K562 (cell line): ENCODE measurements around the gene GDAP1L1. TPM values are rescaled to one million over a fixed set of nuclear protein-coding genes. Genes with fewer than 3 reads are reported as not detected.

Source experiments
- ATAC-seq: fragments of 200-7000 bp; cut with Tn5 transposase; 3 replicates; pipeline ENCODE4 v1.9.1; 2020; ENCODE audit warnings: moderate library complexity
- BruUV-seq: library from RNA; stranded (reverse); fragments of 400-500 nt; replicated peaks from 2 replicates; lab custom pipeline; 2021; lab: Mats Ljungman, UMichigan
- CTCF ChIA-PET: fragments of 300-600 bp; formaldehyde crosslinking; extraction: SDS; loops from one replicate; lab custom pipeline; 2021; ENCODE audit warnings: low intra/inter-chr PET ratio; lab: Yijun Ruan, JAX
- POLR2A ChIA-PET: fragments of 300-600, 350-650 bp; sonication (Branson Sonifier 250); formaldehyde crosslinking; extraction: SDS; loops from one replicate; lab custom pipeline; 2021; ENCODE audit warnings: antibody characterized with exemption, inconsistent platforms; lab: Yijun Ruan, JAX
- DNase-seq, 4 experiments: peaks; one replicate each; pipeline versions ENCODE4 v3.0.0 to v3.0.0-alpha.2; 2011 to 2018; ENCODE audit warnings: low spot score in 3 of 4, mixed read lengths in 3 of 4; ENCODE audit errors: extremely low read depth in 1 of 4
- FAIRE-seq: peaks from 2 replicates; lab custom pipeline; 2011; peaks lifted over from hg19 to GRCh38; lab: Jason Lieb, UNC
- H2AFZ ChIP-seq: 2 replicates; pipeline ENCODE4 v1.6.0; 2011; ENCODE audit warnings: low read depth, low read length, control low read depth, inconsistent platforms
- H3K27ac ChIP-seq: fragments of 200-600 bp; 3 replicates; pipeline ENCODE4 v1.8.0; 2011; ENCODE audit warnings: low read depth, mild to moderate bottlenecking, control low read depth, inconsistent platforms, low read length, moderate library complexity, mixed read lengths; ENCODE audit errors: extremely low read depth
- H3K27me3 ChIP-seq, 2 experiments: fragments of 300-600 bp in 1 of 2; 2 replicates in 1 of 2; 3 replicates in 1 of 2; pipeline versions ENCODE4 v1.6.0 to v1.8.0; 2011; ENCODE audit warnings: inconsistent platforms in 2 of 2, low read length in 2 of 2, mild to moderate bottlenecking in 1 of 2, mixed read lengths in 1 of 2, moderate library complexity in 1 of 2; ENCODE audit not compliant: control insufficient read depth in 2 of 2, insufficient read depth in 2 of 2
- H3K36me3 ChIP-seq: fragments of 300-600 bp; 3 replicates; pipeline ENCODE4 v1.8.0; 2011; ENCODE audit warnings: mild to moderate bottlenecking, low read length, inconsistent platforms; ENCODE audit not compliant: control insufficient read depth, insufficient read depth
- H3K4me1 ChIP-seq, 2 experiments: fragments of 200-600 bp in 1 of 2; replicated peaks in 1 of 2; 2 replicates in 1 of 2; 3 replicates in 1 of 2; pipeline versions ENCODE4 v1.5.1 to v1.8.0; 2011; ENCODE audit warnings: inconsistent platforms in 2 of 2, low read length in 2 of 2, mild to moderate bottlenecking in 1 of 2, mixed read lengths in 1 of 2, moderate library complexity in 1 of 2; ENCODE audit not compliant: control insufficient read depth in 2 of 2, insufficient read depth in 2 of 2
- H3K4me2 ChIP-seq: 2 replicates; pipeline ENCODE4 v1.6.1; 2011; ENCODE audit warnings: low read length, control low read depth, inconsistent platforms, mixed read lengths; ENCODE audit not compliant: insufficient read depth
- H3K4me3 ChIP-seq: fragments of 200-600 bp; sonication (generic), shearing (Covaris generic); 2 replicates; pipeline ENCODE4 v1.5.1; 2016; ENCODE audit warnings: control low read depth, inconsistent platforms
- H3K79me2 ChIP-seq: fragments of 200-600 bp; 3 replicates; pipeline ENCODE4 v1.8.0; 2011; ENCODE audit warnings: low read length, inconsistent platforms; ENCODE audit not compliant: control insufficient read depth, insufficient read depth
- H3K9ac ChIP-seq, 2 experiments: 2 replicates each; pipeline versions ENCODE4 v1.6.0 to v1.6.1; 2011; ENCODE audit warnings: low read depth in 2 of 2, low read length in 2 of 2, control low read depth in 1 of 2, inconsistent platforms in 1 of 2, mild to moderate bottlenecking in 1 of 2, mixed read lengths in 1 of 2; ENCODE audit not compliant: insufficient read depth in 1 of 2
- H3K9me1 ChIP-seq: one replicate; pipeline ENCODE4 v1.6.0; 2011; ENCODE audit warnings: inconsistent platforms, mild to moderate bottlenecking, low read length, moderate library complexity; ENCODE audit not compliant: control insufficient read depth, insufficient read depth
- H3K9me3 ChIP-seq: replicated peaks from 2 replicates; pipeline ENCODE4 v1.5.1; 2011; ENCODE audit warnings: low read depth, low read length, inconsistent platforms; ENCODE audit not compliant: control insufficient read depth, insufficient read depth
- H4K20me1 ChIP-seq: replicated peaks from 2 replicates; pipeline ENCODE4 v1.6.1; 2011; ENCODE audit warnings: low read length, inconsistent platforms, mixed read lengths; ENCODE audit not compliant: control insufficient read depth, insufficient read depth
- ELF2 ChIP-seq: fragments of 250-450 bp; sonication (Bioruptor Pico); IDR thresholded peaks from 2 replicates; pipeline ENCODE4 v1.5.0; 2021; ENCODE audit warnings: mild to moderate bottlenecking
- HCFC1 ChIP-seq: IDR thresholded peaks from 2 replicates; pipeline ENCODE4 v1.6.1; 2012; ENCODE audit warnings: low read depth, low read length, improper control_type of control experiment
- HOXB6 ChIP-seq: fragments of 250-450 bp; sonication (Bioruptor Pico); IDR thresholded peaks from 2 replicates; pipeline ENCODE4 v1.5.1; 2022; ENCODE audit warnings: mild to moderate bottlenecking, borderline replicate concordance
- MCM3 ChIP-seq: fragments of 450-650 bp; IDR thresholded peaks from 2 replicates; pipeline ENCODE4 v1.6.1; 2016
- MEF2A ChIP-seq: IDR thresholded peaks from 2 replicates; pipeline ENCODE4 v1.6.1; 2011; ENCODE audit warnings: low read depth, mild to moderate bottlenecking, low read length, moderate library complexity; ENCODE audit not compliant: control insufficient read depth
- NFYB ChIP-seq: IDR thresholded peaks from 2 replicates; pipeline ENCODE4 v1.6.1; 2011; ENCODE audit warnings: mild to moderate bottlenecking, moderate library complexity; ENCODE audit not compliant: insufficient read length; ENCODE audit errors: extremely low read depth
- NR2C1 ChIP-seq, 2 experiments: fragments of 450-650 bp; IDR thresholded peaks; 2 replicates each; pipeline ENCODE4 v1.6.1; 2017; ENCODE audit warnings: mild to moderate bottlenecking in 2 of 2, antibody characterized with exemption in 1 of 2, inconsistent platforms in 1 of 2, missing compliant biosample characterization in 1 of 2, missing genetic modification characterization in 1 of 2
- NR2C2 ChIP-seq, 2 experiments: fragments of 200-800 bp in 1 of 2; sonication (Bioruptor generic) in 1 of 2; sonication (generic) in 1 of 2; formaldehyde crosslinking in 1 of 2; IDR thresholded peaks; 2 replicates each; pipeline versions ENCODE4 v1.6.1 to v1.8.0; 2016 to 2022; ENCODE audit warnings: mild to moderate bottlenecking in 1 of 2, missing compliant biosample characterization in 1 of 2, missing genetic modification characterization in 1 of 2, missing genetic modification reagents in 1 of 2
- RBM15 ChIP-seq: fragments of 200-400 bp; formaldehyde crosslinking; IDR thresholded peaks from 2 replicates; pipeline ENCODE4 v1.6.1; 2018; ENCODE audit warnings: mild to moderate bottlenecking, low read length, moderate library complexity; ENCODE audit not compliant: insufficient read depth
- SIX5 ChIP-seq, 2 experiments: IDR thresholded peaks; 2 replicates each; pipeline ENCODE4 v1.6.1; 2011; ENCODE audit warnings: low read length in 2 of 2, borderline replicate concordance in 1 of 2, low read depth in 1 of 2, mild to moderate bottlenecking in 1 of 2, moderate library complexity in 1 of 2; ENCODE audit not compliant: insufficient read depth in 1 of 2
- SPI1 ChIP-seq: IDR thresholded peaks from 2 replicates; pipeline ENCODE4 v1.6.1; 2011; ENCODE audit warnings: low read depth, low read length, control low read depth, borderline replicate concordance
- YY1 ChIP-seq, 3 experiments: IDR thresholded peaks; 2 replicates each; pipeline ENCODE4 v1.6.1; 2011; ENCODE audit warnings: low read length in 2 of 3, mild to moderate bottlenecking in 2 of 3, moderate library complexity in 2 of 3, borderline replicate concordance in 1 of 3, control low read depth in 1 of 3, low read depth in 1 of 3; ENCODE audit not compliant: insufficient read depth in 3 of 3, insufficient replicate concordance in 2 of 3, control insufficient read depth in 1 of 3, insufficient read length in 1 of 3; ENCODE audit errors: extremely low read depth in 1 of 3
- ZKSCAN3 ChIP-seq: fragments of 250-450 bp; sonication (Bioruptor Pico); IDR thresholded peaks from 2 replicates; pipeline ENCODE4 v1.4.0; 2020
- ZNF143 ChIP-seq: sonication (generic); formaldehyde crosslinking; IDR thresholded peaks from 2 replicates; pipeline ENCODE4 v1.9.0; 2022; ENCODE audit warnings: mild to moderate bottlenecking, missing genetic modification reagents
- ZNF75A ChIP-seq: fragments of 450-650 bp; formaldehyde crosslinking; IDR thresholded peaks from 2 replicates; pipeline ENCODE4 v1.4.0; 2020; ENCODE audit warnings: mild to moderate bottlenecking
- WGBS: fragments of 100-300 bp; shearing (Covaris generic); methylation state at CpG from one replicate; pipeline ENCODE4 v1.1.6; 2016; ENCODE audit warnings: low coverage, mixed read lengths; ENCODE audit not compliant: insufficient coverage; ENCODE audit errors: missing lambda C conversion rate; 5-methylcytosine and 5-hydroxymethylcytosine counted together
- in situ Hi-C: fragments of 300-500 bp; cut with MboI; formaldehyde crosslinking; loops from 4 replicates; pipeline ENCODE4 v1.15.0; 2018; ENCODE audit warnings: inconsistent platforms, mixed read lengths
- intact Hi-C: fragments of 100-400 bp; cut with micrococcal nuclease; formaldehyde crosslinking; loops from 2 replicates; pipeline ENCODE4 v1.14.2; 2022
- polyA plus RNA-seq, 8 experiments: library from polyadenylated mRNA; depleted of rRNA in 4 of 8; stranded (reverse) in 5 of 8; unstranded in 3 of 8; fragments of >200 nt; fragmentation: Nextera tagmentation in 2 of 8; fragmentation: Illumina TruSeq in 1 of 8; extraction: Ambion mirVana in 2 of 8; extraction: Trizol in 1 of 8; gene quantifications; 2 replicates each; pipeline versions ENCODE4 v1.2.1 to v1.2.3, GENCODE V29; 2011 to 2014; ENCODE audit warnings: inconsistent platforms in 1 of 8, missing spikeins in 1 of 8
- total RNA-seq, 7 experiments: library from RNA; depleted of rRNA in 6 of 7; stranded (reverse); fragments of >200 nt in 6 of 7; fragmentation: Illumina TruSeq in 2 of 7; extraction: Trizol in 2 of 7; gene quantifications; 2 replicates each; pipeline versions ENCODE4 v1.2.1 to v1.2.3, GENCODE V29; 2011 to 2021; ENCODE audit warnings: low replicate concordance in 1 of 7
- TF ChIP-seq, protein P1 (sequence below): fragments of 250-450 bp; sonication (Bioruptor Pico); IDR thresholded peaks from 2 replicates; pipeline ENCODE4 v1.4.0; 2020

Gene GDAP1L1
- total and polyA plus RNA-seq, 9 of the 15 experiments (the other 6 are each of a cell fraction or from before 2014, with no cell fraction given): 0.06 to 0.40 (median 0.19) TPM; not detected in 5

DNA sequence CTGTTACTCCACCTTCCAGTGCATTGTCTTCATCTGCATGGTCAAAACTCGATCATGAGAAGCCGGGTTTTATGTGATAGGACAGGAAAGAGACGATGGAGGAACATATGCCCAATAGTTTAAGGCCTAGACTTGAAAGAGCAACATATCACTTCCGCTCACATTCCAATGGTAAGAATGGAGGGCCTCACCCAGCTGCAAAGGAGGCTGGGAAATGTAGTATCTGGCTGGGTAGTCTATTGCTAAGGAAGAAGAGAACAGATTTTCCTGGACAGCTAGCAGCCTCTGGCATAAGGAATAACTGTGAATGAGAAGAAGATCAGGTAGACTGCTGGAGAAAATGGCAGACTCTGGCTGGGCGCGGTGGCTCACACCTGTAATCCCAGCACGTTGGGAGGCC, 44.6 kb downstream of the GDAP1L1 start:
- Histone ChIP-seq H3K27ac (no peak overlapping the region), H3K4me1 (no peaks in the 10 kb centered on the region), H3K9me3 (no peaks in the 10 kb centered on the region), H2AFZ (no peak overlapping the region), H3K9me1 (no peaks in the 10 kb centered on the region), H3K79me2 (no peaks in the 10 kb centered on the region), H3K27me3 (peaks cover 2 to 24% of the 10 kb centered on the region in 2 experiments; a peak in 3 of 5 replicates), H3K4me2 (no peak overlapping the region), H4K20me1 (no peaks in the 10 kb centered on the region), H3K4me3 (no peak overlapping the region), H3K36me3 (no peaks in the 10 kb centered on the region), H3K9ac (no peak overlapping the region)
- in situ Hi-C loops (no loop called here), intact Hi-C loops (no loop called here)
- FAIRE-seq (peak; percentile 48), ATAC-seq (peak; percentile 72), DNase-seq (no peak)
- CTCF ChIA-PET: interaction anchor here (0.7 kb wide), 1 partner anchor 386 kb away, joined by 3 read pairs; no protein-coding TSS in a partner anchor
- WGBS: 30% methylated on average over 7 of the region's 7 CpGs
- BruUV-seq: no TSS peak
- POLR2A ChIA-PET: interaction anchor here (1.2 kb wide), 1 partner anchor 73 kb away, joined by 3 read pairs; no protein-coding TSS in a partner anchor
- TF ChIP-seq YY1 (IDR thresholded peaks at IDR 0.05; ENCODE audit: borderline replicate concordance in 1 of 3, control insufficient read depth in 1 of 3, extremely low read depth in 1 of 3, insufficient read depth in 3 of 3, insufficient read length in 1 of 3, insufficient replicate concordance in 2 of 3, low read depth in 1 of 3, low read length in 2 of 3) (peak in 1 of 3 experiments; percentile 71), RBM15 (no peak), MEF2A (no peak), MCM3 (no peak), SIX5 (IDR thresholded peaks at IDR 0.05; ENCODE audit: borderline replicate concordance in 1 of 2, insufficient read depth in 1 of 2, low read depth in 1 of 2, low read length in 2 of 2) (peak; percentile 22 to 32; a peak in 1 of 4 replicates), ZKSCAN3 (CRISPR knock-in tag) (no peak), NR2C2 (CRISPR knock-in tag; IDR thresholded peaks at IDR 0.05) (no peak), NR2C2 (tag; IDR thresholded peaks at IDR 0.05) (peak; percentile 48), ZNF75A (CRISPR knock-in tag) (no peak), HCFC1 (peak; percentile 71), ZNF143 (CRISPR knock-in tag) (peak; percentile 64; the same call in 1 of the 2 replicates), NR2C1 (IDR thresholded peaks at IDR 0.05) (no peak), NR2C1 (tag; IDR thresholded peaks at IDR 0.05) (peak; percentile 64), NFYB (no peak), ELF2 (CRISPR knock-in tag) (no peak), SPI1 (peak; percentile 24; the same call in 1 of the 2 replicates), HOXB6 (CRISPR knock-in tag) (no peak)
- TF ChIP-seq, protein P1, sequence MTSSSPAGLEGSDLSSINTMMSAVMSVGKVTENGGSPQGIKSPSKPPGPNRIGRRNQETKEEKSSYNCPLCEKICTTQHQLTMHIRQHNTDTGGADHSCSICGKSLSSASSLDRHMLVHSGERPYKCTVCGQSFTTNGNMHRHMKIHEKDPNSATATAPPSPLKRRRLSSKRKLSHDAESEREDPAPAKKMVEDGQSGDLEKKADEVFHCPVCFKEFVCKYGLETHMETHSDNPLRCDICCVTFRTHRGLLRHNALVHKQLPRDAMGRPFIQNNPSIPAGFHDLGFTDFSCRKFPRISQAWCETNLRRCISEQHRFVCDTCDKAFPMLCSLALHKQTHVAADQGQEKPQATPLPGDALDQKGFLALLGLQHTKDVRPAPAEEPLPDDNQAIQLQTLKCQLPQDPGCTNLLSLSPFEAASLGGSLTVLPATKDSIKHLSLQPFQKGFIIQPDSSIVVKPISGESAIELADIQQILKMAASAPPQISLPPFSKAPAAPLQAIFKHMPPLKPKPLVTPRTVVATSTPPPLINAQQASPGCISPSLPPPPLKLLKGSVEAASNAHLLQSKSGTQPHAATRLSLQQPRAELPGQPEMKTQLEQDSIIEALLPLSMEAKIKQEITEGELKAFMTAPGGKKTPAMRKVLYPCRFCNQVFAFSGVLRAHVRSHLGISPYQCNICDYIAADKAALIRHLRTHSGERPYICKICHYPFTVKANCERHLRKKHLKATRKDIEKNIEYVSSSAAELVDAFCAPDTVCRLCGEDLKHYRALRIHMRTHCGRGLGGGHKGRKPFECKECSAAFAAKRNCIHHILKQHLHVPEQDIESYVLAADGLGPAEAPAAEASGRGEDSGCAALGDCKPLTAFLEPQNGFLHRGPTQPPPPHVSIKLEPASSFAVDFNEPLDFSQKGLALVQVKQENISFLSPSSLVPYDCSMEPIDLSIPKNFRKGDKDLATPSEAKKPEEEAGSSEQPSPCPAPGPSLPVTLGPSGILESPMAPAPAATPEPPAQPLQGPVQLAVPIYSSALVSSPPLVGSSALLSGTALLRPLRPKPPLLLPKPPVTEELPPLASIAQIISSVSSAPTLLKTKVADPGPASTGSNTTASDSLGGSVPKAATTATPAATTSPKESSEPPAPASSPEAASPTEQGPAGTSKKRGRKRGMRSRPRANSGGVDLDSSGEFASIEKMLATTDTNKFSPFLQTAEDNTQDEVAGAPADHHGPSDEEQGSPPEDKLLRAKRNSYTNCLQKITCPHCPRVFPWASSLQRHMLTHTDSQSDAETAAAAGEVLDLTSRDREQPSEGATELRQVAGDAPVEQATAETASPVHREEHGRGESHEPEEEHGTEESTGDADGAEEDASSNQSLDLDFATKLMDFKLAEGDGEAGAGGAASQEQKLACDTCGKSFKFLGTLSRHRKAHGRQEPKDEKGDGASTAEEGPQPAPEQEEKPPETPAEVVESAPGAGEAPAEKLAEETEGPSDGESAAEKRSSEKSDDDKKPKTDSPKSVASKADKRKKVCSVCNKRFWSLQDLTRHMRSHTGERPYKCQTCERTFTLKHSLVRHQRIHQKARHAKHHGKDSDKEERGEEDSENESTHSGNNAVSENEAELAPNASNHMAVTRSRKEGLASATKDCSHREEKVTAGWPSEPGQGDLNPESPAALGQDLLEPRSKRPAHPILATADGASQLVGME (CRISPR knock-in tag): no peak
